ENCODE measurements around the gene GPRC5C. TPM values are rescaled to one million over a fixed set of nuclear protein-coding genes. Genes with fewer than 3 reads are reported as not detected.

The GPRC5C gene
- total and polyA plus RNA-seq, 2 experiments from 2014 or later: 106 to 114 TPM

DNA sequence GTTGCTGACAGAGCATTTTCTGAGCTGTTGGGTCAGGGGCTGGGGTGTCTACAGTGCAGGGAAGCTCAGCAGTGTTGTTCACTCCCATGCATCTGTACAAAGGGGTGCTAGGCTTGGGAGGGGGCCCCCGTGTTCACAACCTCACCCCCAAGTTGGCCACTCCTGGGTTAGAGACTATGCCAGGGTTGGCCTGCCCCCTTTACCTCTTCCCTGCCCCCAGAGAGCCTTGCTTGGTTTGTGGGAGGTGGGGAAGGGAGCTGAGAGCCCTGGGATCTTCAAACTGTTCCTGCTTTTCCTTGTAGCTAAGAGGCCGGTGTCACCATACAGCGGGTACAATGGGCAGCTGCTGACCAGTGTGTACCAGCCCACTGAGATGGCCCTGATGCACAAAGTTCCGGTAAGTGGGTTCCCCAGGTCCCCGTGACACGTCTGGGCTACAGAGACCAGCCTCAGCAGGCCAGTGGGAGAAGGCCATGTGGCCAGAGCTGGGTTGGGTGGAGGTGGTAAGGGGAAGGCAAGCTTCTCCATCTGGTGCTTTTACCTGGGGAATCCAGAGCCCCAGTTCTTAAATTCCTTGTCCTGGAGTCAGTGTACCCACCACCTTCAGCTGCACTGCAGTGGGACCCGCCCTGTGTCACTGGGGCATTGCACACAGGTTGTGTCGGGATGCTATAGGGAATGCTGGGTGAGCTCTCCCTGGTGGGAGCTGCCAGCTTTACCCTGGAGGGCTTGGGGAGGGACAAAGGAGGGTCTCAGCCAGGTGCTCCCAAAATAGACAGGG is 11.8 kb downstream of the GPRC5C start:
- no peak for DNase-seq (ENCODE audit: low read depth in 1 of 2, low spot score in 1 of 2)
- no peaks in the 10 kb centered on the region for H3K9me3 ChIP-seq (ENCODE audit: low read depth)
- TF ChIP-seq, protein P1, sequence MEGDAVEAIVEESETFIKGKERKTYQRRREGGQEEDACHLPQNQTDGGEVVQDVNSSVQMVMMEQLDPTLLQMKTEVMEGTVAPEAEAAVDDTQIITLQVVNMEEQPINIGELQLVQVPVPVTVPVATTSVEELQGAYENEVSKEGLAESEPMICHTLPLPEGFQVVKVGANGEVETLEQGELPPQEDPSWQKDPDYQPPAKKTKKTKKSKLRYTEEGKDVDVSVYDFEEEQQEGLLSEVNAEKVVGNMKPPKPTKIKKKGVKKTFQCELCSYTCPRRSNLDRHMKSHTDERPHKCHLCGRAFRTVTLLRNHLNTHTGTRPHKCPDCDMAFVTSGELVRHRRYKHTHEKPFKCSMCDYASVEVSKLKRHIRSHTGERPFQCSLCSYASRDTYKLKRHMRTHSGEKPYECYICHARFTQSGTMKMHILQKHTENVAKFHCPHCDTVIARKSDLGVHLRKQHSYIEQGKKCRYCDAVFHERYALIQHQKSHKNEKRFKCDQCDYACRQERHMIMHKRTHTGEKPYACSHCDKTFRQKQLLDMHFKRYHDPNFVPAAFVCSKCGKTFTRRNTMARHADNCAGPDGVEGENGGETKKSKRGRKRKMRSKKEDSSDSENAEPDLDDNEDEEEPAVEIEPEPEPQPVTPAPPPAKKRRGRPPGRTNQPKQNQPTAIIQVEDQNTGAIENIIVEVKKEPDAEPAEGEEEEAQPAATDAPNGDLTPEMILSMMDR (IDR thresholded peaks at IDR 0.05; ENCODE audit: low read depth, low read length): no peak
- no peaks in the 10 kb centered on the region for H3K27me3 ChIP-seq
- H3K27ac ChIP-seq: peak overlapping the region; percentile 94
- H3K4me1 ChIP-seq (ENCODE audit: low read depth): peaks cover 25% of the 10 kb centered on the region
- no peak overlapping the region for H3K4me3 ChIP-seq
- H3K36me3 ChIP-seq: peaks cover 21% of the 10 kb centered on the region

DNA sequence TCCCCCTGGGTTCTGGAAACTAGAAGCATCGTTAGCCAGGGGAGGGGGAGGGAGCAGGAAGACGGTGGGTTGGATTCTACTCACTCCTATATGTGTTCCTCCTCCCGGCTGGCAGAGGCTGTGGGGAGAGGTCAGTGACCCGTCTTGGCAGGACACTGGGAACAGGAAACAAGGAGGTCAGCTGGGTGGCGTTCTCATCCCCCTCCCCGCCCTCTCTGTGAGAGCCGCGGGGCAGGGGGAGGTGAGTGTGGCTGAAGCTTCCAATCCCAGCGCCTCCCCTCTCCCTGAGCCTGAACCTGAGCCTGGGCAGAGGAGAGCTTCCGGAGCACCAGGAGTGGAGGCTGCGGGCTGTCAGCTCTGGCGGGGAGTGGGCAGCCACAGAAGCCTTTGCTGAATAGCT is 12.5 kb downstream of the GPRC5C start:
- H3K27ac ChIP-seq: peak overlapping the region; percentile 26
- DNase-seq (ENCODE audit: low read depth in 1 of 2, low spot score in 1 of 2): peak in 1 of 2 donors; percentile 69
- peaks cover 25% of the 10 kb centered on the region for H3K4me1 ChIP-seq (ENCODE audit: low read depth)
- TF ChIP-seq, protein P1 (IDR thresholded peaks at IDR 0.05; ENCODE audit: low read depth, low read length): no peak
- H3K36me3 ChIP-seq: peaks cover 21% of the 10 kb centered on the region
- no peaks in the 10 kb centered on the region for H3K27me3 ChIP-seq
- no peak overlapping the region for H3K4me3 ChIP-seq
- H3K9me3 ChIP-seq (ENCODE audit: low read depth): no peaks in the 10 kb centered on the region

DNA sequence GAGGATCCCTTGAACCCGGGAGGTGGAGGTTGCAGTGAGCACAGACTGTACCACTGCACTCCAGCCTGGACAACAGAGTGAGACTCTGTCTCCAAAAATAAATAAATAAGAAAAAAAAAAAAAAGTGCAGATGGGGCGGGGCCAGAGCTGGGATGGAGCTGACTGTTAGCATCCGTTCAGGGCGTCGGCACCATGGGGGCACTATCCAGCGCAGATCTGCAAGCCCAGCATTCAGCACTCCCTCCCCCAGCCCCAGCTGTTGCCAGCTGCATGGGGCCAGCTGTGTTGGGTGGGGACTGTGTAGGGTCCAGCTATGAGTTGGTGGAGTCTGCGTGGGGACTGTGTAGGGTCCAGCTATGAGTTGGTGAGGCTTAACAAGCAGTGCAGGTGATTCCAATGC is 13.3 kb downstream of the GPRC5C start:
- peaks cover 25% of the 10 kb centered on the region for H3K4me1 ChIP-seq (ENCODE audit: low read depth)
- no peak overlapping the region for H3K4me3 ChIP-seq
- TF ChIP-seq, protein P1 (IDR thresholded peaks at IDR 0.05; ENCODE audit: low read depth, low read length): no peak
- peaks cover 21% of the 10 kb centered on the region for H3K36me3 ChIP-seq
- H3K27me3 ChIP-seq: no peaks in the 10 kb centered on the region
- H3K9me3 ChIP-seq (ENCODE audit: low read depth): no peaks in the 10 kb centered on the region
- no peak for DNase-seq (ENCODE audit: low read depth in 1 of 2, low spot score in 1 of 2)
- H3K27ac ChIP-seq: no peak overlapping the region

DNA sequence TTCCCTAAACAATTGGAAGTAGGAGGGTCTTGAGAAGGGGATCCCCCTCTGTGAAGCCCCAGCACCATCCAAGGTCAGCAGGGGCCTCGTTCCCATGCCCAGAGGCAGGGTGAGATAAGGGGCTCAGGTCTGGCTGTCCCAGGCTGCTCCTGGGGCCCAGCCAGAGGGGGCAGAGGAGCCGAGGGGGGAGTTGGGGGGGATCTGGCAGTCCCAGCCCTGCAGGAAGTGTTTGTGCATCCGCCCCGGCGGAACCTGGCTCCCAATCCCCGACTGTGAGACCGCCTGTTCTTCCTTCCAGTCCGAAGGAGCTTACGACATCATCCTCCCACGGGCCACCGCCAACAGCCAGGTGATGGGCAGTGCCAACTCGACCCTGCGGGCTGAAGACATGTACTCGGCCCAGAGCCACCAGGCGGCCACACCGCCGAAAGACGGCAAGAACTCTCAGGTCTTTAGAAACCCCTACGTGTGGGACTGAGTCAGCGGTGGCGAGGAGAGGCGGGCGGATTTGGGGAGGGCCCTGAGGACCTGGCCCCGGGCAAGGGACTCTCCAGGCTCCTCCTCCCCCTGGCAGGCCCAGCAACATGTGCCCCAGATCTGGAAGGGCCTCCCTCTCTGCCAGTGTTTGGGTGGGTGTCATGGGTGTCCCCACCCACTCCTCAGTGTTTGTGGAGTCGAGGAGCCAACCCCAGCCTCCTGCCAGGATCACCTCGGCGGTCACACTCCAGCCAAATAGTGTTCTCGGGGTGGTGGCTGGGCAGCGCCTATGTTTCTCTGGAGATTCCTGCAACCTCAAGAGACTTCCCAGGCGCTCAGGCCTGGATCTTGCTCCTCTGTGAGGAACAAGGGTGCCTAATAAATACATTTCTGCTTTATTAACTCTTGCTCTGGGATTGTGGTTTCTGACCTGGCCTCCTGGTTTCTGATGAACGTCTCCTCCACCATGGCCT is 14.9 kb downstream of the GPRC5C start:
- no peak overlapping the region for H3K27ac ChIP-seq
- H3K4me3 ChIP-seq: no peak overlapping the region
- TF ChIP-seq, protein P1 (IDR thresholded peaks at IDR 0.05; ENCODE audit: low read depth, low read length): no peak
- H3K9me3 ChIP-seq (ENCODE audit: low read depth): no peaks in the 10 kb centered on the region
- DNase-seq (ENCODE audit: low read depth in 1 of 2, low spot score in 1 of 2): peak in 1 of 2 donors; percentile 61
- H3K4me1 ChIP-seq (ENCODE audit: low read depth): peaks cover 25% of the 10 kb centered on the region
- H3K36me3 ChIP-seq: peaks cover 11% of the 10 kb centered on the region
- H3K27me3 ChIP-seq: no peaks in the 10 kb centered on the region

DNA sequence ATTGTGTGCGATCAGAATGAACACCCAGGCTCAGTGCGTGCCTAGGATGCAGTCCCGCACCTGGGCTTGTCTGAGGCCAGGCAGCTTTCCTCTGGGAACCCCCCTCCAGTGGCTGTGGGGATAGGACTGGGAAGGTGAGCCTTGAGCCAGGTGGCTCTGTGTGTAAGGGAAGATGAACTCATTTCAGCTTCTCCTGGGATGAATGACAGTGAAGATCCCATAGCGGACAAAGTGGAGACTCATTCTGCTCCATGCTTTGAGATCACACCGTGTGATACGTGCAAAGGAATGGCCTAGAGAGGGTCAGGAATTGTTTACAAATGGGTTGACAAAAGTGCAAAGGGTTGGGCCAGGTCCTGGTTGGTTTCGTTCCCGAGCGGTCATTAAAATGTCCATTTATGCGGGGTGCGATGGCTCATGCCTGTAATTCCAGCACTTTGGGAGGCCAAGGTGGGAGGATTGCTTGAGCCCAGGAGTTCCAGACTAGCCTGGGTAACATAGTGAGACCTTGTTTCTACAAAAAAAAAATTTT is 15.8 kb downstream of the GPRC5C start:
- Histone ChIP-seq H3K4me1 (ENCODE audit: low read depth) (peaks cover 20% of the 10 kb centered on the region), H3K27me3 (no peaks in the 10 kb centered on the region), H3K9me3 (ENCODE audit: low read depth) (no peaks in the 10 kb centered on the region), H3K36me3 (peaks cover 11% of the 10 kb centered on the region), H3K27ac (no peak overlapping the region), H3K4me3 (no peak overlapping the region)
- DNase-seq (ENCODE audit: low read depth in 1 of 2, low spot score in 1 of 2): no peak
- TF ChIP-seq, protein P1 (IDR thresholded peaks at IDR 0.05; ENCODE audit: low read depth, low read length): no peak

All from cardiac muscle cell (in vitro differentiated cells and primary cell).